Subcutaneous adipose tissue (tissue), 4 donors: ENCODE measurements around the gene MAEL. TPM values are rescaled to one million over a fixed set of nuclear protein-coding genes. Genes with fewer than 3 reads are reported as not detected.

ENCODE experiments used
- CTCF ChIP-seq: fragments of 450-650 bp; IDR thresholded peaks from one replicate; pipeline ENCODE4 v1.5.1; 2016; ENCODE audit warnings: low read depth, mild to moderate bottlenecking, control low read depth, antibody characterized with exemption, moderate library complexity
- total RNA-seq, 4 donors: library from RNA; depleted of rRNA; stranded (reverse); fragments of >200 nt; gene quantifications; one replicate each; pipeline ENCODE4 v1.1.0, GENCODE V29; 2016

The MAEL gene
- total RNA-seq, 4 donors from 2014 or later, result 0.33 TPM; not detected in 3

- no peak for TF ChIP-seq CTCF
Measured at GRCh38 chr1:166972193-166972592, 16.9 kb upstream of the MAEL start.

- TF ChIP-seq CTCF, result no peak
Measured at GRCh38 chr1:166972826-166973225, 16.3 kb upstream of the MAEL start.

- TF ChIP-seq CTCF, result no peak
Measured at GRCh38 chr1:166974647-166975345, 14.3 kb upstream of the MAEL start.

- TF ChIP-seq CTCF, result no peak
Measured at GRCh38 chr1:166975361-166976129, 13.5 kb upstream of the MAEL start, which contains the start of gene ILDR2. Gene ILDR2, minus strand, starts transcription at chr1:166975540. Its CDS starts 272 bp downstream, at chr1:166975268.

- no peak for TF ChIP-seq CTCF
Measured at GRCh38 chr1:166977951-166978350, 11.1 kb upstream of the MAEL start.

- no peak for TF ChIP-seq CTCF
Measured at GRCh38 chr1:166978821-166979220, 10.3 kb upstream of the MAEL start.

GRCh38 chr1:166980383-166980782, 8.7 kb upstream of the MAEL start:
- TF ChIP-seq CTCF, result no peak
